GM19035 (cell line): ENCODE data around the gene TNFSF9.
"Not testable (repeated sequence)": the region's sequence is repeated elsewhere in the genome, so short reads cannot be mapped to it uniquely, and the experiment has no call there.

ENCODE experiments used
- ATAC-seq: cut with Tn5 transposase; IDR thresholded peaks from one replicate; pipeline ENCODE4 v1.9.1; 2021; ENCODE audit not compliant: unreplicated experiment

Gene TNFSF9

DNA sequence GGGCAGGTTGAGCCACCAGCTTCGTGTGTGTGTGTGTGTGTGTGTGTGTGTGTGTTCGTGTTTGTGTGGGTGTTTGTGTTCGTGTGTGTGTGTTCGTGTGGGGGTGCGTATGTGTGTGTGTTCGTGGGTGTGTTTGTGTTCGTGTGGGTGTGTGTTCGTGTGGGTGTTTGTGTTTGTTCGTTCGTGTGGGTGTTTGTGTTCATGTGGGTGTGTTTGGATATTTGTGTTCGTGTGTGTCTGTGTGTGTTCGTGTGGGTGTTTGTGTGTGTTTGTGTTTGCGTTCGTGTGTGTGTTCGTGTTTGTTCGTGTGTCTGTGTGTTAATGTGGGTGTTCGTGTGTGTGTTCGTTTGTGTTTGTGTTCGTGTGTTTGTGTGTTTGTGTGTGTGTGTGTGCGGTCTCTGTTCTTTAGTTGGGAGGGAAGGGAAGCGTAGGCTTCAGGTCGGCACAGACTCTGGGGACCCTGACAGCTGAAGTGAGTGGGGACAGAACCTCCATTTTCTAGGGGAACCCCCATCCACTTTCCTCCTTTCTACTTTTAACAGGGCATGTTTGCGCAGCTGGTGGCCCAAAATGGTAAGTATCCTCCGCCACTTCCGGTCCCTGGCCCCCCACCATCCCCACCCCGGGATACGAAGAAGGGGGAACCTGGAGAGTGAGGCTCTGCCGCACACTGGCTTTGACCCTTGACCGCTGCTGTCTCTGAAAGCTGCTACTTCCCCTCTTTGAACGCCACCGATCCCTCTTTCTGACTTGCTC is 1.6 kb downstream of the TNFSF9 start:
- no peak for ATAC-seq

DNA sequence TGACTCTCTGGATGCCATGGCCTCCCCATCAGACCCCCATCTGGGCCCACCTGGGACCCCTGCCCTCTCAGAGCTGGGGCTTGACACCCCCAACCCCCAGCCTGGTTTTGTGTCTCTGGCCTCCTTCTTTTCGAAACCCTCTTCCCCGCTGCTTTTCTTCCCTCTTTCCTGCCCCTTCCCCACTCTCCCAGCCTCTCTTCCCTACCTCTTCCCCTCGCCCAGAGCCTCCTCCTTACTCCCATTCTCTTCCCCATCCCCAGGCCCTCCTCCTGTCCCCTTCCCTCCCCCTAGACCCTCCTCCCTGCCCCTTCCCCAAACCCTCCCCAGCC is 2.1 kb downstream of the TNFSF9 start:
- ATAC-seq = no peak

DNA sequence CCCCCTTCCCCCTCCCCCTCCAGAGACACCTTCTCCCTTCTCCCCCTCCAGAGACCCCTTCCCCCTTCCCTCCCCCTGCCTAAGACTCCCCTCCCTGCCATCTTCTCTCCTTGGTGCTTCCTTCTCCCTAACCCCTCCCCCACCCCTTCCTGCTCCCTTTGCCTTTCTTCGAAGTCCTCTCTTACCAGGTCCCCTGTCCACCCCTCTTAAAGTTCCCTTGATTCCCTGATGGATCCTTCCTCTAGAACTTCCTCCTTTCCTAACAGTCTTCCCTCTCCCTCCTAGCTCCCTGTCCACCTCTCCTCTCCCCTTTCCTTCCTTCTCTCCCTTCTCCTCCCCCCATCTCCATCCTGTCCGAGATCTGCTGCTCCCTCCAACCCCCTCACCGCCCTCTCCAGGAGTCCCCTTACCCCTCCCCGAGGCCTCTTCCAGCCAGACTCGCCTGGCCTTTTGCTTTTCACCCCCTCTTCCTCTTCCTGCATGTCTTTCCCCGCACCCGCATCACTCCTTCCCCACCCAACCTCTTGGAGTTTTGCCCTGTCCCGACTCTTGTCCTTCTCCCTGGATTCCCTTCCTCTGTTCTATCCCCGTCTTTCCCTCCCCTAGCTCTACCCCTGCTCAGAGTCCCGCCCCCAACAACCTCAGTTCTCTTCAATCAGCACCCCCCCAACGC is 3.1 kb downstream of the TNFSF9 start:
- ATAC-seq = no peak

GRCh38 chr19:6534451-6535093 is 3.7 kb downstream of the TNFSF9 start:
- no peak for ATAC-seq

DNA sequence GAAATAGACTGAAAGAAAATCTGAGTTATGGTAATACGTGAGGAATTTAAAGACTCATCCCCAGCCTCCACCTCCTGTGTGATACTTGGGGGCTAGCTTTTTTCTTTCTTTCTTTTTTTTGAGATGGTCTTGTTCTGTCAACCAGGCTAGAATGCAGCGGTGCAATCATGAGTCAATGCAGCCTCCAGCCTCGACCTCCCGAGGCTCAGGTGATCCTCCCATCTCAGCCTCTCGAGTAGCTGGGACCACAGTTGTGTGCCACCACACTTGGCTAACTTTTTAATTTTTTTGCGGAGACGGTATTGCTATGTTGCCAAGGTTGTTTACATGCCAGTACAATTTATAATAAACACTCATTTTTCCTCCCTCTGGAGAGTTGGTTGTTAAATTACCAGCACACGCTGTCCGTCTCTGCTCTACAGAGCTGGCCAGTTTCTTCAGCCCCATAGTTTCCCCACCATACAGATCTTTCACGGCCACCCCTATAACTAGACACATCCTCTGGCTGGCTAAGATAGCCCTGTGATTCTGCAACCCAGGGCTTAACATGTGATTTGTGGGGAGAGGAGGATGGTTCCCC is 4.8 kb downstream of the TNFSF9 start:
- ATAC-seq = no peak

DNA sequence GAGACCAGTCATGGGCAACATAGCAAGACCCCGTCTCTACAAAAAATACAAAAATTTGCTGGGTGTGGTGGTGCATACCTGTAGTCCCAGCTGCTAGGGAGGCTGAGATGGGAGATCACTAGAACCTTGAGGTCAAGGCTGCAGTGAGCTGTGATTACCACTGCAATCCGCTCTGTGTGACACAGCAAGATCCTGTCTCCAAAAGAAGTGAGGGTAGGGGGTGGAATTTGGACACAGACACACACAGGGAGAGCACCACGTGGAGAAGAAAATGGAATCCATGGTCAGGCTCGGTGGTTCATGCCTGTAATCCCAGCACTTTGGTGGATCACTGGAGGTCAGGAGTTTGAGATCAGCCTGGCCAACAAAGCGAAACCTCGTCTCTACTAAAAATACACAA is 8.7 kb downstream of the TNFSF9 start:
- no peak for ATAC-seq

GRCh38 chr19:6540918-6541689 is 10.3 kb downstream of the TNFSF9 start:
- ATAC-seq = no peak

GRCh38 chr19:6543866-6544347 is 13.1 kb downstream of the TNFSF9 start:
- no peak for ATAC-seq

- ATAC-seq = not testable (repeated sequence)
Observed at GRCh38 chr19:6550679-6551078, 19.9 kb downstream of the TNFSF9 start.

- ATAC-seq = no peak
Observed at GRCh38 chr19:6551091-6551490, 20.3 kb downstream of the TNFSF9 start.

GRCh38 chr19:6551607-6552450 is 21.0 kb downstream of the TNFSF9 start:
- no peak for ATAC-seq

DNA sequence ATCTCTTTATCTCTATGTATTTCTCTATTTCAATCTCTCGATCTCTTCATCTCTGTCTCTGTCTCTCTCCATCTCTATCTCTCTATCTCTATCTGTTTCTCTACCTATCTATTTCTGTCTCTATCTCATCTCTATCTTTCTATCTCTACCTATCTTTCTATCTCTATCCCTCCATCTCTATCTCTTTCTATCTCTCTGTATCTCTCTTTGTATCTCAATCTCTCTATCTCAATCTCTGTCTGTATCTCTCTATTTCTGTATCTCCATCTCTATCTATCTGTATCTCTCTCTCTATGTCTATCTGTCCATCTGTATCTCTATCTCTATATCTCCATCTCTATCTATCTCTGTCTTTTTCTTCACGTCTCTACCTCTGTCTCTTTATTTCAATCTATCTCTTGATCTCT is 25.2 kb downstream of the TNFSF9 start:
- no peak for ATAC-seq

GRCh38 chr19:6556480-6557195 is 25.8 kb downstream of the TNFSF9 start:
- ATAC-seq = no peak

DNA sequence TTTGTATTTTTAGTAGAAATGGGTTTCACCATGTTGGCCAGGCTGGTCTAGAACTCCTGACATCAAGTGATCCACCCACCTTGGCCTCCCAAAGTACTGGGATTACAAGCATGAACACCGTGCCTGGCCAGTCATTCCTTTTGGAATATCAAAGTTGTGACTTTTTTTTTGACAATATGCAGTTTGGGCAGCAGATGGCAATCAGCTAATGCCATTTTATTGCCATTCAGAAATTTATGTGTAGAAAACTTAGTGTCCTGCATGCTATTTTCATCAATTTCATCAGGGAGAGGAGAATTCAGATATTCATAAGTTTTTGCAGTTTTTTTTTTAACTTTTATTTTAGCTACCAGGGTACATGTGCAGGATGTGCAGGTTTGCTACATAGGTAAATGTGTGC is 31.6 kb downstream of the TNFSF9 start:
- ATAC-seq = not testable (repeated sequence)

- ATAC-seq = no peak
Observed at GRCh38 chr19:6564393-6564792, 33.6 kb downstream of the TNFSF9 start.

DNA sequence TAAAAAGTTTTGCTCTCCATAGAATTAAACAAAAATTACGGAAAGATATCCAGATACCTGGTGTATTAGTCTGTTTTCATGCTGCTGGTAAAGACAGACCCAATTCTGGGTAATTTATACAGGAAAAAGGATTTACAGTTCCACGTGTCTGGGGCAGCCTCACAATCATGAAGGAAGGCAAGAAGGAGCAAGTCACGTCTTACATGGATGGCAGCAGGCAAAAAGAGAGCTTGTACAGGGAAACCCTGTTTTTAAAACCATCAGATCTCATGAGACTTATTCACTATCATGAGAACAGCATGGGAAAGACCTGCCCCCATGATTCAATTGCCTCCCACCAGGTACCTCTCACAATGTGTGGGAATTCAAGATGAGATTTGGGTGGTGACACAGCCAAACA is 35.9 kb downstream of the TNFSF9 start:
- not testable (repeated sequence) for ATAC-seq

GRCh38 chr19:6568010-6568526 is 37.2 kb downstream of the TNFSF9 start:
- no peak for ATAC-seq

DNA sequence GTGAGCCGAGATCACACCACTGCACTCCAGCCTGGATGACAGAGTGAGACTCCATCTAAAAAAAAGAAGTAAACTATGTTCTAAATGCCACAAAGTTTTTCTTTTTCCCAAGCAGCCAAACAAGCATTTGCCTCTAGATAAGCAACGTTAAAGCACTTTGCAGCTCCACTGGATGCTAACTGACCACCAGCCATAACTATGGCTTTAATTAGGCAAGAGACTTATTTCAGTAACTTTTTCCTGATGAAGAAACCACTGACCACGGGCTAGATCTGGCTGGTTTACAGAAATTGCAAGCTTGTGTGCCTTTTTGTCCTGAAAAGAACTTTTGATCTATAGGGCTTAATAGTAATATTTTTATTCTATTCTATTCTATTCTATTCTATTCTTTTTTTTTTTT is 38.0 kb downstream of the TNFSF9 start:
- no peak for ATAC-seq

DNA sequence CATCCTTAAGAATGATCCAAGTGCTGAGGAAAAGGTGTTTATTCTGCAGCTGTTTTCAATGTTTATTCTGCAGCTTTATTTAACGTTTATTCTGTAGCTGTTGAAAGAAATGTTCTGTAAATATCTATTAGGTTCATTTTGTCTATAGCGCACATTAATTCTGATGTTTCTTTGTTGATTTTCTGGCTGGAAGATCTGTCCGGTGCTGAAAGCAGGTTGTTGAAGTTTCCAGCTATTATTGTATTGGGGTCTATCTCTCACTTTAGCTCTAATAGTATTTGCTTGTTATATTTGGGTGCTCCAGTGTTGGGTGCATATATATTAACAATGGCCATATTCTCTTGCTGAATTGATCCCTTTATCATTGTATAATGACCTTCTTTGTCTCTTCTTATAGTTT is 39.9 kb downstream of the TNFSF9 start:
- no peak for ATAC-seq
